Sigmoid colon (tissue), 7 donors: ENCODE results near the gene DONSON. TPM values are rescaled to one million over a fixed set of nuclear protein-coding genes. Genes with fewer than 3 reads are reported as not detected.
"Not testable (repeated sequence)": the region's sequence is repeated elsewhere in the genome, so short reads cannot be mapped to it uniquely, and the experiment has no call there.

ENCODE experiments used
- DNase-seq: peaks from one replicate; pipeline ENCODE4 v3.0.0-alpha.2; 2019
- H3K27ac ChIP-seq, 4 donors: fragments of 200-600 bp; sonication (generic); one replicate each; pipeline ENCODE4 v1.5.1; 2016 to 2019; ENCODE audit warnings: mild to moderate bottlenecking in 1 of 4
- H3K27me3 ChIP-seq, 3 donors: fragments of 200-600 bp; sonication (generic); one replicate each; pipeline ENCODE4 v1.5.1; 2019; ENCODE audit warnings: mild to moderate bottlenecking in 1 of 3
- H3K36me3 ChIP-seq, 4 donors: fragments of 200-600 bp; sonication (generic); one replicate each; pipeline ENCODE4 v1.5.1; 2016 to 2019
- H3K4me1 ChIP-seq, 4 donors: fragments of 200-600 bp; sonication (generic); one replicate each; pipeline ENCODE4 v1.5.1; 2017 to 2019
- H3K4me3 ChIP-seq, 4 donors: fragments of 200-600 bp; sonication (generic); one replicate each; pipeline ENCODE4 v1.5.1; 2017 to 2019; ENCODE audit warnings: mild to moderate bottlenecking in 2 of 4, moderate library complexity in 1 of 4
- H3K9me3 ChIP-seq, 4 donors: fragments of 200-600 bp in 3 of 4; sonication (generic) in 3 of 4; one replicate each; pipeline versions ENCODE4 v1.5.1 to v1.6.1; 2013 to 2019
- CTCF ChIP-seq, 4 experiments: fragments of 450-650 bp in 3 of 4; fragments of 200-600 bp in 1 of 4; IDR thresholded peaks; one replicate each; pipeline ENCODE4 v1.5.1; 2016 to 2019; ENCODE audit warnings: antibody characterized with exemption in 4 of 4, mild to moderate bottlenecking in 3 of 4, moderate library complexity in 2 of 4
- EP300 ChIP-seq, 4 donors: sonication (generic); formaldehyde crosslinking; IDR thresholded peaks; one replicate each; pipeline ENCODE4 v1.6.1; 2017; ENCODE audit warnings: antibody characterized with exemption in 4 of 4
- POLR2A ChIP-seq, 2 donors: fragments of 450-650 bp; IDR thresholded peaks; one replicate each; pipeline ENCODE4 v1.6.1; 2016; ENCODE audit warnings: antibody characterized with exemption in 2 of 2, mild to moderate bottlenecking in 2 of 2, moderate library complexity in 2 of 2
- POLR2AphosphoS5 ChIP-seq, 4 donors: sonication (generic); formaldehyde crosslinking; IDR thresholded peaks; one replicate each; pipeline ENCODE4 v1.6.1; 2017; ENCODE audit warnings: antibody characterized with exemption in 4 of 4
- WGBS, 2 donors: extraction: QIAGEN DNeasy Blood & Tissue Kit; methylation state at CpG; one replicate each; pipeline ENCODE4 v1.1.7; 2013; 5-methylcytosine and 5-hydroxymethylcytosine counted together
- intact Hi-C: fragments of 100-400 bp; cut with DNase I; formaldehyde crosslinking; loops from one replicate; pipeline ENCODE4 v1.15.1; 2023
- polyA plus RNA-seq, 3 donors: library from polyadenylated mRNA; stranded (reverse); fragments of 200-250 nt; gene quantifications; one replicate each; pipeline ENCODE4 v1.2.3, GENCODE V29; 2013
- total RNA-seq, 4 donors: library from RNA; depleted of rRNA; stranded (reverse); fragments of >200 nt; gene quantifications; one replicate each; pipeline ENCODE4 v1.1.0, GENCODE V29; 2016
- donor health status: healthy with polysubstance abuse.
- donor health status: Bipolar disorder and iron deficiency.
- donor health status: healthy.

The DONSON gene
- total and polyA plus RNA-seq, 7 donors = 4.6 to 13.4 (median 6.4) TPM

GRCh38 chr21:33618407-33618806 lies 29.9 kb upstream of the DONSON start:
- 96 to 99% methylated on average over 2 of the region's 2 CpGs for WGBS, 2 donors
- no peaks in the 10 kb centered on the region for H3K9me3 ChIP-seq
- no peaks in the 10 kb centered on the region for H3K4me1 ChIP-seq
- TF ChIP-seq POLR2AphosphoS5 (IDR thresholded peaks at IDR 0.05) (no peak), EP300 (IDR thresholded peaks at IDR 0.05) (no peak), CTCF (IDR thresholded peaks at IDR 0.05) (no peak), POLR2A (IDR thresholded peaks at IDR 0.05) (no peak)
- peaks cover 0 to 76% (median 21%) of the 10 kb centered on the region in 4 donors for H3K36me3 ChIP-seq
- H3K27ac ChIP-seq = no peak overlapping the region
- no peaks in the 10 kb centered on the region for H3K27me3 ChIP-seq
- intact Hi-C loops = no loop called here
- no peak overlapping the region for H3K4me3 ChIP-seq
- no peak for DNase-seq

GRCh38 chr21:33617565-33617964 lies 29.1 kb upstream of the DONSON start:
- intact Hi-C loops, H3K4me3 ChIP-seq, DNase-seq, H3K27me3 ChIP-seq, H3K27ac ChIP-seq, H3K9me3 ChIP-seq, H3K4me1 ChIP-seq: not testable (repeated sequence)
- H3K36me3 ChIP-seq = peaks cover 0 to 76% (median 20%) of the 10 kb centered on the region in 4 donors
- 75 to 87% methylated on average over 11 of the region's 11 CpGs for WGBS, 2 donors

GRCh38 chr21:33611006-33611744 lies 22.7 kb upstream of the DONSON start:
- Histone ChIP-seq H3K9me3 (no peaks in the 10 kb centered on the region), H3K27ac (no peak overlapping the region), H3K4me3 (no peak overlapping the region), H3K4me1 (no peaks in the 10 kb centered on the region), H3K36me3 (peaks cover 0 to 87% (median 23%) of the 10 kb centered on the region in 4 donors), H3K27me3 (no peaks in the 10 kb centered on the region)
- DNase-seq = no peak
- no peak for TF ChIP-seq CTCF (IDR thresholded peaks at IDR 0.05)
- TF ChIP-seq POLR2AphosphoS5 (IDR thresholded peaks at IDR 0.05) = no peak
- TF ChIP-seq EP300 (IDR thresholded peaks at IDR 0.05) = no peak
- no peak for TF ChIP-seq POLR2A (IDR thresholded peaks at IDR 0.05)
- 96% methylated on average over 7 of the region's 7 CpGs for WGBS, 2 donors
- intact Hi-C loops = no loop called here

- peaks cover 0 to 70% (median 20%) of the 10 kb centered on the region in 4 donors for H3K36me3 ChIP-seq
- 73 to 77% methylated on average over 1 of the region's 1 CpG for WGBS, 2 donors
- no peaks in the 10 kb centered on the region for H3K27me3 ChIP-seq
- no peaks in the 10 kb centered on the region for H3K4me1 ChIP-seq
- intact Hi-C loops = loop anchor here (10.0 kb wide), 1 partner anchor 404 kb away; no protein-coding TSS in a partner anchor
- no peak overlapping the region for H3K27ac ChIP-seq
- no peaks in the 10 kb centered on the region for H3K9me3 ChIP-seq
- no peak overlapping the region for H3K4me3 ChIP-seq
- DNase-seq = no peak
- no peak for TF ChIP-seq CTCF (IDR thresholded peaks at IDR 0.05)
- TF ChIP-seq POLR2A (IDR thresholded peaks at IDR 0.05) = no peak
- no peak for TF ChIP-seq EP300 (IDR thresholded peaks at IDR 0.05)
- no peak for TF ChIP-seq POLR2AphosphoS5 (IDR thresholded peaks at IDR 0.05)
These were observed 20.1 kb upstream of the DONSON start for GRCh38 chr21:33608559-33608958.

- Histone ChIP-seq H3K36me3 (peaks cover 11 to 88% (median 37%) of the 10 kb centered on the region in 4 donors), H3K27ac (no peak overlapping the region), H3K9me3 (no peaks in the 10 kb centered on the region), H3K4me1 (no peaks in the 10 kb centered on the region), H3K4me3 (no peak overlapping the region), H3K27me3 (no peaks in the 10 kb centered on the region)
- TF ChIP-seq EP300 (IDR thresholded peaks at IDR 0.05) (no peak), POLR2A (IDR thresholded peaks at IDR 0.05) (no peak), CTCF (IDR thresholded peaks at IDR 0.05) (no peak)
- no peak for DNase-seq
- WGBS, 2 donors = 86 to 90% methylated on average over 1 of the region's 1 CpG
- intact Hi-C loops = no loop called here
These were observed 9.6 kb upstream of the DONSON start for GRCh38 chr21:33598051-33598450.
